GM19099 (cell line): ENCODE data around the gene ARL5C.

ENCODE experiments used
- POLR2A ChIP-seq: IDR thresholded peaks from 3 replicates; pipeline ENCODE4 v1.6.1; 2011; ENCODE audit warnings: low read depth; ENCODE audit not compliant: insufficient read length; ENCODE audit errors: extremely low read depth

Gene ARL5C

DNA sequence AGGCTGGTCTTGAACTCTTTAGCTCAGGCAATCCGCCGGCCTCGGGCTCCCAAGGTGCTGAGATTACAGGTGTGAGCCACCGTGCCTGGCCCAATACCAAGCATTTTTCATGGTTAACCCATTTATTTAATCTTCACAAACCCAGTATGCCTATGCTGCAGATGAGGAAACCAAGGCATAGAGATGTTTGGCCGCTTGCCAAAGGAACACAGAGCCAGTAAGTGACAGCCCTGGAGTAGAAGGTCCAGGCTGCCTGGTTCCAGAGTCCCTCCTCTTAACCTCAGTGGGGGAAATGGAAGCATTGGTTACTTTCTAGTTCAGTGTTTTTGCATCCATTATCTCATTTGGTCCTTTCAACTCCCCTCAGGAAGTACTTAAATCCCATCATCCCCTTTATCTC, 15.3 kb upstream of the ARL5C start:
- no peak for TF ChIP-seq POLR2A

DNA sequence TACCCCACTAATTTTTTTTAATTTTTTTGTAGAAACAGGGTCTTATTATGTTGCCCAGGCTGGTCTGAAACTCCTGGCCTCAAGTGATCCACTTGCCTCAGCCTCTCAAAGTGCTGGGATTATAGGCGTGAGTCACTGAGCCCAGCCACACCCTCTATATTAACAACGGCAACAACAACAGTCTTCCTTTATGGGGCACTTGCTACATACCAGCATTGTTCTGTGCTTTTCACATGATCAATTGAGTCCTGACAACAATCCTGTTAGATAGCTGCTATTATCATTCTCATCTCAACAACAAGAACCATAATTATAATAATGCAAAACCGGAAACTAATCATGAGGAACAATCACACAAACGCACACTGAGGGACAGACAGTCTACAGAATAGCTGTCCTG, 12.6 kb upstream of the ARL5C start:
- TF ChIP-seq POLR2A, result no peak

DNA sequence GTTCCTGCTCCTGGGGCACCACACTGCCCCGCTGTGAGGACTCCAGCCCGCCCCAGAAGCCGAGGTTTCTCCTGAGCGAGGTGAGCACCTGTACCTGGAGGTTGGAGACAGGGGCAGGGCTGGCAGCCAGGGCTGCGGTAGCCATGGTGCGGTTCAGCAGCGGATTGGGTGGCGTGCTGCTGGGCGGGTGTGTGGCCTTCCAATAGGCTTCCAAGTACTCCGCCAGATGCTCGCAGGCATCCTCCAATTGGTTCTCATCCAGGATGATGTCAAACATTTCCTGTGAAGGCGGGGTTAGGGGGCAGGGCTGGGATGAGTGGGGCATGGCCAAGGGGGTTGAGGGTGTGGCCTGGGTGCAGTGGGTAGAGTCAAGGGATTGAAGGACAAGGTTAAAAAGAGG, 11.3 kb upstream of the ARL5C start:
- TF ChIP-seq POLR2A, result no peak

DNA sequence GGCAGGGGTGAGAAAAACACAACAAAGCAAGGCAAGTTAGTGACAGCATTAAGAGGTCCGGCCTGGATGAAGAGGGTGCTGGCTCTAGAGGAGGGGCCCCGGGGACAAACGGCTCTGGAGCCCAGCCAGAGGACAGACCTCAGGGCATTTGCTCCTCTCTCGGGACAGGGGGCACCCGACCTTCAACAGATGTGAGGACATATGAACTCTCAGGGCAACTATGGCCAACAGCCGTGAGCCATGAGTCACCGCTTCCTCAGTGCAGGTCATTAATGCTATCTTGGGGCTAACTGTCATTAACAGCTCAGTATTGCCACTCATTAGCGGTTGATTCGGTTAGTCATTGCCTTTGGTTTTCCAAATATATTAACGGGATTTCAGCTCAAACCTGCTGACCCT, 9.7 kb upstream of the ARL5C start:
- TF ChIP-seq POLR2A, result no peak

DNA sequence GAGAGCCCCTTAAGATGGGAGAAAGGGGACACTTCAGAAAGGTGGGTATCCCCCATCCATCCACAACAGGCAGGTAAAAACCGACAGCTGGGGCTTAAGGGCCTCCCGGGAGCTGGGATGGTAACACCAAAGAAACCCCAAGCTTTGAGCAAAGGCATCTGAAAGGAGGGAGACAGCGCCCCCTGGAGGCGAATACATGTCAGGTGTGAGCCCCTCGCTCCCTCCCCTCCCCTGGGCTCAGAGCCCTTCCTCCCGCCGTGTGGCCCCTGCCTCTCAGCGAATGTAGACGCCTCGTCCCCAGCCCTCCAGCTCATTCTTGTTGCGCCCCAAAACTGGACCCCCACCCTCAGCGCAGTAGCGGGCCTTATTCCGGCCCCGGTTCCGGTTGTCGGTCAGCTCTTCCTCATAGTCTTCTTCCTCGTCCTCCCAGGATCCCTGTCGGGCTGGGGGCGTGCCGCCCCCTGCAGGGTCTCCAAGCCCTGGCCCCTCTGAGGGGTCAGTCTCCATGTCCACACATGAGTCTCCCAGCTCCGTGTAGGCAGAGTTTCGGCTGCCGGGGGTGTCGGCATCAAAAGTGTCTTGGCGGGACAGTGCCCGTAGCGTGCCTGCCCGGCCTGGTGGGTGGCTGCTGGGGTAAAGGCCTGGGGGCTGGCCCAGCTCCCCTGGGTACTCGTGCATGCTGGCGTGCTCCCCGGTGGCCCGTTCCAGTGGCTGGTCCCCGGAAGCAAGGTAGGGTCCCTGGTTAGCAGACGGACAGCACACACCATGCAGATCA, 9.1 kb upstream of the ARL5C start:
- TF ChIP-seq POLR2A, result no peak

DNA sequence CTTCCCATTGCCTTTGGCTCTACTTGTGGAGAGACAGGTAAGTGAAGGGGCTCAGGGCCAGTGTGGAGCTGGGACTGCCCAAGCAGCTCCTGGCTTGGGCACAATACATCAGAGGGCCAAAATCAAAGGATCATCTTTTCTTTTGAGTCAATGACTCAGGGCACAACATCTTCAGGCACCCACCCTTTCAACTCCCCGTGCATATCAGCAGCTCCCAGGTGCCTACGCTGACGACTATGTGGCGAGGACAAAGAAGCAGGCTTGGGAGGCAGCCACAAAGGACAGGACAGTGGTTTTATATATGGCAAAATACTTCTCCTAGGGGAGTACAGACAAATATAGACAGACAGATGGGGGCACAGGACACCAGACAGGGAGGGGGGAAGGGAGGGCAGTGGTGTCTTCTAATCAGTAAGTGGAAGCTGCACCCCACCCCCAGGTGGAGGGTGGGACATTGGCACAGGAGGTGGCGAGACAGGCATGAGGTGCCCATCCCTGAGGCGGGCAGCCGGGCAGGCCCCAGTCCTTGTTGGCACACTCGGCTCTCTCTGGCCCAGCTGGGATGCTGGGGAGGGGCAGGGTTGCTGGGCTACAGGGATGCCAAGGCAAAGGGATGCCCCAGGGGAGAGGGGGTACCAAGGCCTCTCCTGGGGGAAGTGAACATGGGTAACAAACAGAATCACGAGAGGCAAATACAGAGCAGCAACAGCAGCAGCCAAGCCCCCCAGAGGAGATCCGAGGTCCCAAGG, 7.7 kb upstream of the ARL5C start:
- TF ChIP-seq POLR2A, result no peak

DNA sequence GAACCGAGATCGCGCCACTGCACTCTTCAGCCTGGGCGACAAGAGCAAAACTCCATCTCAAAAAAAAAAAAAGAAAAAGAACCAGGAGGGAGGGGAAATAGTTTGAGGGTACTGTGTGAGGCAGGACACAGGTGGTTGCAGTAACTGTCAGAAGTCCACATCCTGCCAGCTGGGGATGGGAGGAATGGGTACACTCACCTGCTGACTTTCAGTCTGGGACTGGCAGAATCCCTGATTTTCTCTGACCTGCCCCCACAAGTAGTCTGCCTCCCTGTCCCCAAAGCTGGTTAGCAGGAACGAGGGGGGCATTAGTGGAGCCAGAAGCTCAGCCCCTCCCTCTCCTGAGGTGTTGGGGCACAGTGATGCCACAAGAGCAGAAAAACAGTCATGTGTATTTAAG, 7.1 kb upstream of the ARL5C start:
- TF ChIP-seq POLR2A, result no peak

DNA sequence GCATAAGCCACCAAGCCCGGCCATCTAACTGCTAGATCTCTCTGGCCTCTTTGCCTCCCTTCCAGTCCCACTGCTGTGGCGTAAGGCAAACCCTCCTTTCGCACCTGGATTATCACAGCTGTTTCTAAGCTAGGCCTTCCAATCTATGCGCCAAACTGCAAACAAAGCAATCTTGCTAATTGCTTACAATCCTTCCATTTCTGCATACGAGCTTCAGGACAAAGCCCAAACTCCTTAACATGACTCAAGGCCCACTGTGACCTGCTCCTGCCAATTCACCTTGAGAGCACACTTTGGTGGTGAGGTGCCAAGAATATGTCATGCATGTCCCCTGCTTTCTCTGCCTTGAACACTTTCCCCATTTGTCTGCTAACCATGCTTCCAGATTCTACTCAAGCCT, 6.0 kb upstream of the ARL5C start:
- no peak for TF ChIP-seq POLR2A

DNA sequence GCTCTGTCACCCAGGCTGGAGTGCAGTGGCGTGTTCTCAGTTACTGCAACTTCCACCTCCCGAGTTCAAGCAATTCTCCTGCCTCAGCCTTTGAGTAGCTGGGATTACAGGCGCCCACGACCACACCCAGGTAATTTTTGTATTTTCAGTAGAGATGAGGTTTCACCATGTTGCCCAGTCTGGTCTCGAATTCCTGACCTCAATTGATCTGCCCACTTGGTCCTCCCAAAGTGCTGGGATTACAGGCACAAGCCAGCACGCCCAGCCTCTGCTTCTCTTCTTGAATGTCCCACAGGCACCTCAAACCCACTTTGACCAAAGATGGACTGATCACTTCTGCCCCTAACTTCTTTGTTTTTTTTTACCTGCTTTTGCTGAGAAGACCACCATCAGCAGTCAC, 4.6 kb upstream of the ARL5C start:
- TF ChIP-seq POLR2A, result no peak

DNA sequence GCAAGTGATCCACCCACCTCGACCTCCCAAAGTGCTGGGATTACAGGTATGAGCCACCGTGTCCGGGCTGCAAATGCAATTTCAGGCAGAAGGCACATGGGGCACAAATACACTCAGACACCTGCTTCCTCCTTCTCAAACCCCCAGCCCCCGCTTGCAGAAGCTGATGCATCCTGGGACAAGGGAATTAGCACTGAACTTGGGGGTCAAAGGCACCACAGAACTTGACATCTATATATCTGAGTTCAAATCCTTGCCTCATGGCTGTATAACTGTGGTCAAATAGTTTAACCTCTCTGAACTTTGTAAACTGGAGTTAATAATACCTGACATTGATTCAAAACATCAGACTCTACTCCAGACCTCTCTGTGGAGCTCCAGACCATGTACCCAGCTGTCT, 4.1 kb upstream of the ARL5C start:
- TF ChIP-seq POLR2A, result no peak

DNA sequence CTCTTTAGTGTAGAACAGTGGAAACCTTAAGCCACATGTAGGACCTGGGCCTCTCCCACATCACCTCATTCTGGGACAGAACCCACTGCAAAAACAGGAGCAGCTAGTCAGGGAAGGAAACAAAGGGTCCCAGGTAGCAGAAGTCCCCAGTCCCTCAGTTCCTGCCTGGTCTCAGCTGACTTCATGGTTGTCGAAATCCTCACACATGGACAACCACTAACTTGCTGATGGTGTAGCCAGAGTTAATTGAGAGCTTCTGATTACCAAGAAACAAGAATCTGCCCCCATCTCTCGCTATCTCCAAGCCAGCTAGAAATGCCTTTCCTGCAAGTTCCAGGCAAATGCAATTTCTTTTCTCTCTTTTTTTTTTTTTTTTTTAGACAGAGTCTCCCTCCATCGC, 3.6 kb upstream of the ARL5C start:
- TF ChIP-seq POLR2A, result no peak

DNA sequence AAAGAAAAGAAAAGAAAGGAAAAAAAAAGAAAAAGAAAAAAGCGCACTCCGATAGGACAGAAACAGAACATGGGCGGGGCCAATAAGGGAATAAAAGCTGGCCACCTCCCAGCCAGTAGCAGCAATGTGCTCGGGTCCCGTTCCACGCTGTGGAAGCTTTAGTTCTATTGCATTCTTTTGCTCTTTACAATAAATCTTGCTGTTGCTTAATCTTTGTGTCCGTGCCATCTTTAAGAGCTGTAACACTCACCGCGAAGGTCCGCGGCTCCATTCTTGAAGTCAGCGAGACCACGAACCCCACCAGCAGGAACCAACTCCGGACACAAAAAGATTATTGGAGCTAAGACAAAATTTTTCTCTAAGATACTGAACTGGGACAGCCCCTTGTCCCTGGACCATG, 3.1 kb upstream of the ARL5C start:
- TF ChIP-seq POLR2A, result no peak

DNA sequence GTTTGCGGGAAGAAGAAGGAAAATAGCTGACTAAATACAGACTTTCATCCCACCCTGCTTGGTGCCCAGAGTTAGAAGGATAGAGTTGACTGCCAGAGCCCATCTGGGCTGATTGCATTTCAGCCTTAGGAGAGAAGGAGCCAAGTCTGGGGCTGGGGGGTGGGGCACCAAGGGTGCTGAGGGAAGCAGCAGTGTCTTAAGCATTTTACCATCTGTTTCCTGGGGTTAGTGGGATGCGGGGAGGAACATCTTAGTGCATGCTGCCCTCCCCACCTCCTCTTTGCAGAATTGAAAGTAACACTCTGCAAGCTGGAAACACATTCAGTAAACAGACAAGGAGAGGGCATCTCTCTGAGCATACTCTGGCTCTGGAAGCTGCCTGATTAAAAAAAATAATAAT, 1.5 kb upstream of the ARL5C start:
- TF ChIP-seq POLR2A, result no peak

DNA sequence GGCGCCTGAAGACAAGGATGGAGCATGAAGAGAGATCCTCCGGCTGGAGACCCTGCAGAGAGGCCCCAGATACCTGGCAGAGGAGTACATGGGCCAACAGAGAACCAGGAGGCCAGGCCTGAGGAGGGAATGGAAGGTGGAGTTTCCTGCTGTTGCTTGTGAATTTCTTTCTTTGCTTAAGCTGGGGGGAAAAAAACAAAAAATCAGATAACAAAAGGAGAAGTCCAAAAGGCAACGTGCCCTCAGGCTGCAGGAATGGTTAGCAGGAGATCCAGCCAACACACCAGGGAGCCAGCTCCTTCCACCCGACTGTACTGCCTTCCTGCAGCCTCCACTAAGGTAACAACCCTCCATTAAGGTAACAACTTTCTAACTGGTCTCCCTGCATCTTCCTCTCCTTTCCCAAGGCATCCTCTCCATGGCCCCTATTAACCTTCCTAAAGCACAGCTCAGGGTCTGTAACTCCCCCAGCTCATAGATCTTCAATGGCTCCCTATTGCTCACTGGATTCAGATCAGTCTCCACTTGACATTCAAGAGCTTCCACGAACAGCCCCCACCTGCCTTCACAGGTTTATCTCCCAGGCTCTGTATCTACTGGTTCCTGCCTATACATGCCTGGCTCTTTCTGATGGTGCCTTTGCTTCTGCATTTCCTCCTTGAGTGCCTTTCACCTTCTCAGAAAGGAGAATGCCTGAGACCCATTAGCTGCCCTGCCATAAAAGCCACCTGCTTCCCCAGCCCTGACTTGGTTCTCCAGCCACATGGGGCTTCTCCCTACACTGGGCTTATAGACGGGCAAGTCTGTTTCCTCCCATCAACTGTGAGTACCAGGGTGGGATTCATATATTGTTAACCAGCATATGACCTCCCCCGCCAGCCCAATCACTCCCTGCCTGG, 725 bp upstream of the ARL5C start:
- no peak for TF ChIP-seq POLR2A

DNA sequence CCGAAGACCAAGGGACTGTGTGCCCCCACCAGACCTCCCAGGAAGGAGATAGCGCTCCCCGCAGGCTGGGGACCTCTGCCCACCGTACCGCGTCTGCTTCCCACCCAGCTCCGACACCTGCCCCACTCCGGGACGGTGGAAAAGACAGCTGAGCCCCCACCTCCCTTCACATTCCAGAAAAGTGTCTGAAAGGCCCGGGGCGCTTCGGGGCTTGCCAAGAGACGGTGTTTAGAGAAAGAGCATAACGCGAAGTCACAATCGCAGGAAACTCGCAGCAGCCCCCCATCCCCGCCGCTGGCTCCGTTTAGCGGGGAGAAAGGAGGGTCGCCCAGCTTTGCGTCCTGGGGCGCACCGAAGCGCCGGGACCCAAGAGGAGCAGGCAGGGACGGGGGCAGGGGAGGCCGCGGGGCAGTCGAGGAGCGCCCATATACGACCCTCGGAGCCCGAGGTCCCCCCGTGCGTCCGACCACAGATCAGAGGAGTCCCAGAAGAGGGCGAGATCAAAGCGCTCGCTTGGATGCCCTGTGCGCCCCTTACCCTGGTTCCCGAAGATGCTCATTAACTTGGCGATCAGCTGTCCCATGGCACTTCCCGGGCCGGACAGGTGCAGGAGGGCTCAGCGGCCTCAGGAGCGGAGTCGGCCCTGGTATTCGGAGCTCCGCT, 652 bp downstream of the ARL5C start:
- no peak for TF ChIP-seq POLR2A
